BJ (cell line): ENCODE results near the gene SKAP1. TPM values are rescaled to one million over a fixed set of nuclear protein-coding genes. Genes with fewer than 3 reads are reported as not detected.

Experiments used
- CTCF ChIA-PET: fragments of 350-600 bp; formaldehyde crosslinking; extraction: SDS; loops from one replicate; lab custom pipeline; 2021; ENCODE audit warnings: antibody characterized with exemption, inconsistent platforms; lab: Yijun Ruan, JAX
- POLR2A ChIA-PET: fragments of 300-600 bp; sonication (Branson Sonifier 250); formaldehyde crosslinking; extraction: SDS; loops from one replicate; lab custom pipeline; 2021; ENCODE audit warnings: antibody characterized with exemption; lab: Charles Lee
- DNase-seq: peaks from one replicate; pipeline ENCODE4 v3.0.0-alpha.2; 2011; ENCODE audit warnings: low read depth
- H3K27me3 ChIP-seq: 2 replicates; pipeline ENCODE4 v1.6.0; 2011; ENCODE audit warnings: low read length; ENCODE audit not compliant: control insufficient read depth, insufficient read depth
- H3K36me3 ChIP-seq: 2 replicates; pipeline ENCODE4 v1.5.1; 2011; ENCODE audit warnings: low read length; ENCODE audit not compliant: control insufficient read depth, insufficient read depth
- H3K4me3 ChIP-seq: 2 replicates; pipeline ENCODE4 v1.5.1; 2011; ENCODE audit warnings: low read depth, mild to moderate bottlenecking, control low read depth, low read length
- polyA plus RNA-seq: library from polyadenylated mRNA; depleted of rRNA; stranded (reverse); fragments of >200 nt; gene quantifications from 2 replicates; pipeline ENCODE4 v1.2.3, GENCODE V29; 2011
- TF ChIP-seq, protein P1 (sequence below): IDR thresholded peaks from 2 replicates; pipeline ENCODE4 v1.5.1; 2011; ENCODE audit warnings: low read depth, mild to moderate bottlenecking, control low read depth, inconsistent platforms, low read length, moderate library complexity; ENCODE audit not compliant: insufficient read depth

Gene SKAP1
- polyA plus RNA-seq, 1 experiment, result not detected

GRCh38 chr17:48177816-48178215, 252.2 kb downstream of the SKAP1 start:
- Histone ChIP-seq H3K4me3 (no peak overlapping the region), H3K27me3 (peaks cover 22% of the 10 kb centered on the region), H3K36me3 (no peaks in the 10 kb centered on the region)
- CTCF ChIA-PET, result interaction anchor here (0.6 to 1.4 kb wide), 4 partner anchors 13 to 153 kb away, joined by 3 to 4 read pairs (median 4); no protein-coding TSS in a partner anchor
- TF ChIP-seq, protein P1, sequence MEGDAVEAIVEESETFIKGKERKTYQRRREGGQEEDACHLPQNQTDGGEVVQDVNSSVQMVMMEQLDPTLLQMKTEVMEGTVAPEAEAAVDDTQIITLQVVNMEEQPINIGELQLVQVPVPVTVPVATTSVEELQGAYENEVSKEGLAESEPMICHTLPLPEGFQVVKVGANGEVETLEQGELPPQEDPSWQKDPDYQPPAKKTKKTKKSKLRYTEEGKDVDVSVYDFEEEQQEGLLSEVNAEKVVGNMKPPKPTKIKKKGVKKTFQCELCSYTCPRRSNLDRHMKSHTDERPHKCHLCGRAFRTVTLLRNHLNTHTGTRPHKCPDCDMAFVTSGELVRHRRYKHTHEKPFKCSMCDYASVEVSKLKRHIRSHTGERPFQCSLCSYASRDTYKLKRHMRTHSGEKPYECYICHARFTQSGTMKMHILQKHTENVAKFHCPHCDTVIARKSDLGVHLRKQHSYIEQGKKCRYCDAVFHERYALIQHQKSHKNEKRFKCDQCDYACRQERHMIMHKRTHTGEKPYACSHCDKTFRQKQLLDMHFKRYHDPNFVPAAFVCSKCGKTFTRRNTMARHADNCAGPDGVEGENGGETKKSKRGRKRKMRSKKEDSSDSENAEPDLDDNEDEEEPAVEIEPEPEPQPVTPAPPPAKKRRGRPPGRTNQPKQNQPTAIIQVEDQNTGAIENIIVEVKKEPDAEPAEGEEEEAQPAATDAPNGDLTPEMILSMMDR, result no peak
- POLR2A ChIA-PET, result no interaction called here
- DNase-seq, result no peak

GRCh38 chr17:48176471-48176855, 253.6 kb downstream of the SKAP1 start:
- H3K4me3 ChIP-seq, result no peak overlapping the region
- CTCF ChIA-PET, result interaction anchor here (0.6 kb wide), 1 partner anchor 61 kb away, joined by 4 read pairs; no protein-coding TSS in a partner anchor
- TF ChIP-seq, protein P1, result no peak
- POLR2A ChIA-PET, result no interaction called here
- no peaks in the 10 kb centered on the region for H3K36me3 ChIP-seq
- DNase-seq, result no peak
- H3K27me3 ChIP-seq, result peaks cover 10% of the 10 kb centered on the region

DNA sequence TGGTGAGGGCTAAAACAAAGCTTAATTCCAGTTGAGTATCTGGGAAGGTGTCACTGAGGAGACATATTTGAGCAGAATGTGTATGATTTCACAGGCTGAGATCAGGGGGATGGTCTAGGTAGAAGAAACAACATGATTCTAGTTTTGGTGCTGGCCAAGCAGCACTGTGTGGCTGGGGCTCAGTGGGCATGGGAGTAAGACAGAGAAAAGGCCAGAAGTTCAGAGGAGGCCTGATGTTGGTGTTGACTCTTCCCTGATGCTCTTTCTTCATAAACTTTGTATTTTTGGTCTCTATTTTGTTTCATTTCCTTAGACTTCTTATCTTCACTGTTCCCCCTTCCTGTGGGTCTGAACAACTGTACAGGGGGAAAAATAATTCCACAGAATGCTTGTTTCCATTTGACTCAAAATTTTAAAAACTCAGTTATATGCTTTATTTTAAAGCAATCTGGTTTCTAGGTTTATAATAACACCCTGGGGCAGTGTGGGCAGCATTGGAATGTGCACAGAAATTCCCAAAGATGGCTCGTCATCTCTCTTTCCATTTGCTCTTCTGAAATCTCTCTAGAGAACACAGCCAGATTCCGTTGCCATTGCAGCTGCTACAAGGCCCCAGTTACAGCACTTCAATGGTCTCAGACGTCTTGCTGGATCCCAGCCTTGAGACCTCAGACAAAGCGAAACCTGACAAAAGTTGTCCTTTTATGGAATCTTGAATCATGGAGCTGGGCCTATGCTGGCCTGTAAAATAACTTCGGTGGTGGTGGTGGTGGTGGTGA, 254.1 kb downstream of the SKAP1 start:
- TF ChIP-seq, protein P1, result no peak
- CTCF ChIA-PET, result interaction anchor here (0.6 kb wide), 1 partner anchor 62 kb away, joined by 4 read pairs; no protein-coding TSS in a partner anchor
- Histone ChIP-seq H3K27me3 (peaks cover 6% of the 10 kb centered on the region), H3K36me3 (no peaks in the 10 kb centered on the region), H3K4me3 (no peak overlapping the region)
- peak; percentile 29 for DNase-seq
- POLR2A ChIA-PET, result no interaction called here

GRCh38 chr17:48174833-48175523, 255.0 kb downstream of the SKAP1 start:
- Histone ChIP-seq H3K4me3 (no peak overlapping the region), H3K36me3 (no peaks in the 10 kb centered on the region), H3K27me3 (peaks cover 2% of the 10 kb centered on the region)
- TF ChIP-seq, protein P1, result no peak
- POLR2A ChIA-PET, result no interaction called here
- no peak for DNase-seq
- CTCF ChIA-PET, result interaction anchor here (0.9 kb wide), 1 partner anchor 161 kb away, joined by 3 read pairs; no protein-coding TSS in a partner anchor
